SU-DHL-6 (cell line): ENCODE measurements around the gene DDIT4.

Experiments used
- EZH2phosphoT487 ChIP-seq: fragments of 200-600 bp; sonication (generic), shearing (Covaris generic); conservative IDR thresholded peaks from 2 replicates; pipeline ENCODE4 v1.6.1; 2018; ENCODE audit warnings: mild to moderate bottlenecking, antibody characterized with exemption, low read length, moderate library complexity, mixed read lengths
- TF ChIP-seq, protein P1 (sequence below): fragments of 200-600 bp; sonication (generic); IDR thresholded peaks from one replicate; pipeline ENCODE4 v1.5.1; 2017; ENCODE audit warnings: antibody characterized with exemption, mild to moderate bottlenecking, low read length, moderate library complexity; ENCODE audit not compliant: insufficient read depth, poor library complexity, severe bottlenecking

DNA sequence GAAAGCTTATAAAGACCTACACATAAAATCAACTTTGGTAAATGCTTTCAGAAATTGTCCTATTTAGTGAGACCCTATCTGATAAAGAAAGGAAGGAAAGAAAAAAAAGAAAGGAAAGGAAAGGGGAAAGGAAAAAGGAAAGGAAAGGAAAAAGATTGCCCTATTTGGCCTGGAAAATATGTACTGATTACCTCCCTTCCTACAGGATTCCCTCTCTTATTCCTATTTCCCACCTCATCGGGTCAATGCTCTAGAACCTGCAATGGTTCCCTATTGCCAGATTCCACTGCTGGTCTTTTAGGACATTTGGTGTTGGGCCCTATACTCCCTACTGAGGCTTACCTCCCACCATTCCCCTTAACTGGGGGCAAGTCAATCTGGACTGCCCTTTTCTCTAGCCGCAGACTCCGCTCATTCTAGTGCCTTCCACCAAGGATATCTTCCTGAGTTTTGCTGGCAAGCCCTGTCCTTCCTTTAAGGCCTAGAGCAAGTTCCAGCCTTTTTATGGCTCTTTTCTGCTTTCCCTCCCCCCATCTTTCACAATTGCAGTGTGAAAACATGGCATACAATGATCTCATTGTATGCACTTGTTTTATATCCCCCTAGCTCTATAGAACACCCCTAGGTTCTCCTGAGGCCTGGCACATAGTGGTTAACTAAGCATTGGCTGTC lies 4.4 kb downstream of the DDIT4 start:
- TF ChIP-seq, protein P1, sequence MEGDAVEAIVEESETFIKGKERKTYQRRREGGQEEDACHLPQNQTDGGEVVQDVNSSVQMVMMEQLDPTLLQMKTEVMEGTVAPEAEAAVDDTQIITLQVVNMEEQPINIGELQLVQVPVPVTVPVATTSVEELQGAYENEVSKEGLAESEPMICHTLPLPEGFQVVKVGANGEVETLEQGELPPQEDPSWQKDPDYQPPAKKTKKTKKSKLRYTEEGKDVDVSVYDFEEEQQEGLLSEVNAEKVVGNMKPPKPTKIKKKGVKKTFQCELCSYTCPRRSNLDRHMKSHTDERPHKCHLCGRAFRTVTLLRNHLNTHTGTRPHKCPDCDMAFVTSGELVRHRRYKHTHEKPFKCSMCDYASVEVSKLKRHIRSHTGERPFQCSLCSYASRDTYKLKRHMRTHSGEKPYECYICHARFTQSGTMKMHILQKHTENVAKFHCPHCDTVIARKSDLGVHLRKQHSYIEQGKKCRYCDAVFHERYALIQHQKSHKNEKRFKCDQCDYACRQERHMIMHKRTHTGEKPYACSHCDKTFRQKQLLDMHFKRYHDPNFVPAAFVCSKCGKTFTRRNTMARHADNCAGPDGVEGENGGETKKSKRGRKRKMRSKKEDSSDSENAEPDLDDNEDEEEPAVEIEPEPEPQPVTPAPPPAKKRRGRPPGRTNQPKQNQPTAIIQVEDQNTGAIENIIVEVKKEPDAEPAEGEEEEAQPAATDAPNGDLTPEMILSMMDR, result no peak
- TF ChIP-seq EZH2phosphoT487, result no peak
